Skin epidermis (tissue), 12 donors: Measurements from ENCODE around the gene PARVB.

Experiments used
- H3K27ac ChIP-seq, 21 experiments: fragments of 200-600 bp; sonication (generic) in 11 of 21; one replicate each; pipeline ENCODE4 v1.5.0; 2020; ENCODE audit warnings: mild to moderate bottlenecking in 3 of 21, inconsistent platforms in 2 of 21, moderate library complexity in 2 of 21
- H3K4me3 ChIP-seq, 7 experiments: fragments of 200-600 bp; sonication (generic) in 2 of 7; one replicate each; pipeline ENCODE4 v1.5.0; 2020; ENCODE audit warnings: inconsistent platforms in 2 of 7, mild to moderate bottlenecking in 2 of 7, moderate library complexity in 1 of 7

The PARVB gene

DNA sequence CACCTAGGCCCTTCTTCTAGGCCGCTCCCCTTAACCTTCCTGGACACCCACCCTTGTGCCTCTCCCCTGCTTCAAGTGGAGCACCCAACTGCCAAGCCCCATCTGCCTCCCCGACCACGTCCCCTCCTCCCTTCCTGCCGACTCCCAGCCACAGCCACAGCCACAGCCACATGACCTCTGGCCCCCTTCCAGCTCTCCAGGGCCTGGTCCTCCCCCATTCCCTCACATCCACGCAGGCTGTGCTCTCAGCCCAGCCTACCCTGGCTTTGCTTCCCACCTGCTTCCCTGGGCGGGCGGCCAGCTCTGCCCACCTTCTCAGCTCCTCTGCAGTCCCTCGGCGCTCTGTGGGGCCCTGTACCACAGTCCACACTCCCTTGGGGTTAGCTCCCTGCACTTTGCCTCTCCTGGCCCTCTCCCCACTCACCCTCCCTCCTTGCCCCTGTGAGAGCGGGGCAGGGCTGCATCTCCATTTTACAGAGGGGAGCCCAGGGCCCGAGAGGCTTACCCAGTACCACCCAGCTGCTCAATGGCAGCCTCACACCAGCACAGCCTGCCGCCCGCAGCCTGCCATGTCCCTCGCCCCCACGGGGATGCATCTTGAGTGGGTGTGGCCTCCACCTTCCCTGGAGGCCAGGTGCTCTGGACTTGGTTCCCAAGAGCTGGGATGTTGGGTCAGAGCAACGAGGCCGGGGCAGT, 176.9 kb downstream of the PARVB start:
- no peak overlapping the region for H3K4me3 ChIP-seq
- H3K27ac ChIP-seq = no peak overlapping the region

DNA sequence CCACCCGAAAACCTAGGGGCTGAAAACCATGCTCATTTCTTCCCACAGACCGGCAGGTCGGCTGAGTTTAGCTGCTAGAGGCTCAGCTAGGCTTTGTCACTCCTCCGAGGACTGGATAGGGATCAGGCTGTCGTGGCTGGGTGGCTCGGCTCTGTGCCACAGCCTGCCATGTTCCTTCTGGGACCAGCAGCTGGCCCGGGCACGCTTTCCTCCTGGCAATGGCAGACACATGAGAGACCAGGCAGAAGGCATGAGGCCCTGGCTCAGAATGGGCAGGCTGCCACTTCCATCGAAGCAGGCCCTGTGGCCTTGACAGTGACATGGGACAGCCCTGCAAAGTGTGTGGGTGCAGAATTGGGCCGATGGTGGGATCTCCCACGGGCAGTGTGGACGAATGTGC, 177.6 kb downstream of the PARVB start:
- H3K27ac ChIP-seq = peak overlapping the region in 2 of 21 experiments; percentile 46 to 66
- no peak overlapping the region for H3K4me3 ChIP-seq

DNA sequence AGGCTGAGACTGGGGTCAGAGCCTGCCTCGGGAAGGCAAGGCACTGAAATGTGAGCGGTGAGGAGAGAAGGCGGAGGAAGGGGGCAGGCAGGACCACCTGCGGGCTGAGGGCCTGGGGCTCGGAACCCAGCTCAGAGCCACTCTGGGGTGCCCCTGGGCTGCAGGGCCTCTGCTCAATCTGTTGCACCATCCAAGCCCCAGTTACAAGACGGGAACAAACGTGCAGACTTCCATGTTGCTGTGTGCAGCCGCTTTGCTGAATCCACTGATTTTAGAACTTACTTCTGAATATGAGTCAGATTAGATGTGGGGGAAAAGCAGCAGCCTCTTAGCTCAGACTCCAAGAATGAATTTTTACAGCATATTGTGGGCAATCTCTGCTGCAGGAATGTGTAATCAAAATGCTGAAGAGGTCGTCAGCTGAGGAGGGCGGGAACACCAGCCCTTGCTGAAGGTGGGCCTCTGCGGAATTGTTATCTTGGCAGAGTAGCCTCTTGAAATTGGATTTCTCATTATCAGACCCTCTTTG, 178.2 kb downstream of the PARVB start:
- peak overlapping the region in 2 of 21 experiments; percentile 46 to 66 for H3K27ac ChIP-seq
- no peak overlapping the region for H3K4me3 ChIP-seq

DNA sequence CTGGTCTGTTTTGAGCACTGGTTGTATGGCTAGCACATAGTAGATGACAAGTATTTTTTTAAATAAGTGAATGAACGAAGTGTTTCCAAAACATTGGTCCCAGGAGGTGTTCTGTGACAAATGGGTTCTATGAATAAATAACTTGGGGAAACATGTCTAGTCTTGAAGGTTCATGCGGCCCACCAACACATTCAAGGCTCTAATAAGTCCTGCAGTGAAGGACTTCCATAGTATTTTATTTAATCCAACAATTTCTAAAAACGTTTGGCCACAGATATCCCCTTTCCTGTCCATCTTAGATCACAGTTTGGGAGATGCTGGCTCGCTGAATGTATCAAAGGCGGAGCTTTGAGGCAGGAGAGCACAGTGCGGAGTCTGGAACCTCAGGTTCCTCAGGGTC, 179.1 kb downstream of the PARVB start:
- H3K27ac ChIP-seq = no peak overlapping the region
- H3K4me3 ChIP-seq = no peak overlapping the region

DNA sequence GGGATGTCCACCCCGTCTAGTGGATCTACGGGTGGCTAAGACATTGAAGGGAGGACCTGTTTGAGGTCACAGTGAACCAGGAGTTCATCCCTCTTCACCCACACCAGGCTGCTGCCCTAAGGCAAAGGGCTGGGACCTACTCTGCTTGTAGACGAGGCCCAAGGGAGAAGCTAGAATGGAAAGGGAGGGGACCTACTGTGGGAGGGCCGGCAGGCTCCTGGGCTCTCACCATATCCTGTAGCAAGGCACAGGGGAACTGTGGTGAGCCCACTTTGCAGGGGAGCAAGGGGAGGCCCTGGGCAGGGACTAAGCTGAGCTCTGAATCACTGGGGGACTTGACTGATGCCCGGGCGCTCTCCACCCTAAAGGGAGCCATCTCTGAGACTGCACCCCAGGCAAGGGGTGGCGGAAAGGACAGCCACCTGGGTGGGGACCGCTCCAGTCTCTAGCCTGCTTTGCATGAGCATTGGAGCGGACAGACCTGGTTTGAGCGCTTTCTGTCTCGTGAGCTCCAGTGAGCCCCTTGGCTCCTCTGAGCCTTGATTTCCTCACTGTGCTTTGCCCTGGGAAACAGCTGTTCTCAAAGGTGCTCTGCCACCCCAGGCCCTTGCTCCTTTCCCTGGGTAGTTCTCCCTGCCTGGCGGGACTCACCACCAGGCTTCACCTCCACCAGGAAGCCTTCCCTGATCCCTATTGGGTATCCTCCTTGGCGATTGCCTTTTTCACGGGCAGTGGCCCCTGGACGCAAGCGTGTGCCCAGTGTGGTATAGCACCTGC, 180.8 kb downstream of the PARVB start:
- Histone ChIP-seq H3K4me3 (no peak overlapping the region), H3K27ac (no peak overlapping the region)

DNA sequence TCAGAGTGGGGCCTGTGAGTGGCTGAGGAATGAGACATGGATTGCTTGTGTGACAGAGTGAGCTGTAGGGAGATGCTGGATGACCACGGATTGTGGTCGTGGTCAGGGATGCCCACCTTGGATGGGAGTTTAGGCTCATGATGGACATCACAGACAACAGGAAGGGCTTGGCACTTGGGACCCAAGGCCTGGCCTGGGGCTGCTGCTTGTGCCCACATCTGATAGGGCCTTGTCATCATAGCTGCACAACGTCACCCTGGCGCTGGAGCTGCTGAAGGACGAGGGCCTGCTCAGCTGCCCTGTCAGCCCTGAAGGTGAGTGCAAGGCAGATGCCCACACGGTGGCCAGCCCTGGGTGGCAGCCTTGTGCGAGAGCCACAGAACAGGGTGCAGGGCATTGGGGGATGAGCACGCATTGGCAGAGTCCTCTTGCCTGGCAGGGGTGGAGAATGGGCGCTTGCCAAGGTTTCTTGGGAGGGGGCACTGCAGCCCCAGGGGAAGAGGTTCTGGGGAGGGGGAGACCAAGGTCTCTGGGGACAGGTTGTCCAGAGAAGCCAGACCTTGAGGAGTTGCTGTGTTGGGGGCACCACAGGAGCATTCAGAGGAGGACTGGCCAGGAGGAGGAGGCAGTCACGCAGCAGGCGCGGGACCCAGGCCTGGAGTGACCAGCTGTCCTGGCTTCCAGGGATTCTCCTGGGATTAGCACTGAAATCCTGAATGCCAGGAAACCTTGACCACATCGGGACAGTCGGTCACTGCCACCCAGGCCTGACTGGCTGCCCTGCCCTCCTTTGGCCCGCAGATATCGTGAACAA, 181.6 kb downstream of the PARVB start:
- H3K27ac ChIP-seq = no peak overlapping the region
- H3K4me3 ChIP-seq = no peak overlapping the region

DNA sequence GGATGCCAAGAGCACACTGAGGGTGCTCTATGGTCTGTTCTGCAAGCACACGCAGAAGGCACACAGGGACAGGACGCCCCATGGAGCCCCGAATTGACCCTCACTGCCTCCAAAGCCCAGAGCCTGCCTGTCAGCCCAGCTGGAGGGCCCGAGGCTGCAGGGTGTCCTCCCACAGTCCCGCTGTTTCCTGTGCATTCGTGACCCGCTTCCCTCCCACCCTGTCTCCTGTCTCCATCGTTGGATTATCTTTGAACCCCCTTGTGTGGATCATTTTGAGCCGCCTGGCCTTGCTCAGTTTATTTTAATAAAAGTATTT, 182.2 kb downstream of the PARVB start:
- H3K27ac ChIP-seq = no peak overlapping the region
- no peak overlapping the region for H3K4me3 ChIP-seq

DNA sequence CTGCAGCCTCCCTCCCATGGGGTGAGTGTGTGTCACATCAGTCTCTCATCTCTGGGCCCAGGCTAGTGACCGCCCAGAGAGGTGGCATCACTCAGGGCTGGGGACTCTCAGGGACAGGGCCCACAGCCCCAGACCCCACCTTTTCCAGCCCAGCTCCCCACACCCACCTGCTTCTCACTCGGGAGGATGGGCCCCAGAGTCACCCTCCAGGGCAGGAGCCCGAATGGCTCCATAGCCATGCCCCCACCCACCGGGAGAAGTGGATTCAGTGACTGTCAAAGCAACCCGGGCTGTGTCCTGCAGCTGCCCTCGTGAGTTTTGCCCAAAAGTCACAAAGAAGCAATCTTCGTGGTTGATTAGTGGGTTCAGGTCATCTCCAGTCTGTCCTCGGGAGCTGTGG, 182.6 kb downstream of the PARVB start:
- Histone ChIP-seq H3K4me3 (no peak overlapping the region), H3K27ac (no peak overlapping the region)

DNA sequence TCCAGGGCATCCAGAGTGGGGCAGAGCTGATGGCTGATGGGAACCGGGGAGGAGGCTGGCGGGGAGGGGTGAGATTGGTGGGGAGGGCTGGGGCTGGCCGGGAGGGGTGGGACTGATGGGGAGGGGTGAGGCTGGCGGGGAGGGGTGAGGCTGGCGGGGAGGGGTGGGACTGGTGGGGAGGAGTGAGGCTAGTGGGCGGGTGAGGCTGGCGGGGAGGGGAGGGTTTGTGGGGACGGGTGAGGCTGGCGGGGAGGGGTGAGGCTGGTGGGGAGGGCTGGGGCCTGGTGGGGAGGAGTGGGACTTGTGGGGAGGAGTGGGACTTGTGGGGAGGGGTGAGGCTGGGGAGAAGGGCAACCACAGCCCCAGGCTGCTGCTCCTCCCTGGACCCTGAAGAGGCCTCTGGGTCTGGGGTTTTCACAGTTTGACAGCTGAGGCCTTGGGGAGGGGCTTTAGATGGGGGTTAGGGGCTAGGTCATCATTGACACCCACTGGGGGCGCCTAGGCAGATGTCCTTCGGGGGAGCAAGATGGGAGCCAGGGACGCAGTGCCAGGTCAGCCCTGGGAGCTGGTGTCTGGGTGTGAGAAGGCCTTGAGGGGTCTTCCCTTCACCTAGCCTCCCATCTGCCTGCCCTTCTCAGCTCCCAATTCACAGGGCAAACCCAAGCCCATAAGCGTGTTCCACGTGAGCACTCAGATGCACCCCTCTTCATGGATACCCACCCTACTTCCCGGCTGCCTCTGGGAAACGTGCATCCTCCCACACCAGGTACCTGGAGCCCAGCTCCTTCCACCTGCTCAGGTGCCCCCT, 183.3 kb downstream of the PARVB start:
- Histone ChIP-seq H3K4me3 (no peak overlapping the region), H3K27ac (no peak overlapping the region)

DNA sequence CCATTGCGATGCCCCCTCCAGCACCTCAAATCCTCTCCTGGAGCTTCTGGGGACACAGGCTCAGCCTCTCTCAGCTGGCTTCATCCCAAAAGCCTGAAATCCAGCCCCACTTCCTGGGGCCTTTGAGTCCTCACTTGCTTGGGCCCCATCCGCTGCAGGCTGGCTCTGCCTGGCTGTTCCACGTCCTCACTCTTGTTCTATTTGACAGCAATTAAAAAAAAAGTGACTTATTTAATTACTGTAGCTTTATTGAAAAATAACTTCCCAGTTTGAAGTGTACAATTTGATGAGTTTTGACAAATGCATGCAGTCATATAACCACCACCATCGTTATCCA, 183.8 kb downstream of the PARVB start:
- H3K27ac ChIP-seq = no peak overlapping the region
- no peak overlapping the region for H3K4me3 ChIP-seq

DNA sequence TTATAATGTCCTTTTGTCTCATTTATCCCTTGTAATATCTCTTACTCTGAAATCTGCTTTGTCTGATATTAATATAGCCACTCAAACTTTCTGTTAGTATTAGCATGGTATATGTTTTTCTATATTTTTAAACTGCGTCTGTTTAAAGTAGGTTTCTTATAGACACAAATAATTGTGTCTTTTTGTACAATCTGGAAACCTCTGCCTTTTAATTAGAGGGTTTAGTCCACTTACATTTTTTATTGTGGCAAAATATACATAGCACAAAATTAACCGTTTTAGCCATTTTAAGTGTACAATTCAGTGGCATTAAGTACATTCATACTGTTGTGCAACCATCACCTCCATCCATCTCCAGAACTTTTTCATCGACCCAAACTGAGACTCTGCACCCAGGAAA, 185.2 kb downstream of the PARVB start:
- Histone ChIP-seq H3K27ac (no peak overlapping the region), H3K4me3 (no peak overlapping the region)

DNA sequence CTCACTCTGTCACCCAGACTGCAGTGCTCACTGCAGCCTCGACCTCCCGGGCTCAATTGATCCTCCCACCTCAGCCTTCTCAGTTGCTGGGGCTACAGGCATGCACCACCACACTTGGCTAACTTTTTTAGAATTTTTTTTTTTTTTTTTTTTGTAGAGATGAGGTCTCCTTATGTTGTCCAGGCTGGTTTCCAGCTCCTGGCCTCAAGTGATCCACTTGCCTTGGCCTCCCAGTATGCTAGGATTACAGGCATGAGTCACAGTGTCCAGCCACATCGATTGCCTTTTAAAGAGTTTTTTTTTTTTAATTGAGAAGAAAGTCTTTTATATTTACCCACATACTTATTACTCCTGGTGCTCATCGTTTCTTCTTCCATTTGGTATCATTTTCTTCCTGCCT, 186.6 kb downstream of the PARVB start:
- Histone ChIP-seq H3K27ac (peak overlapping the region in 1 of 21 experiments; percentile 30), H3K4me3 (no peak overlapping the region)

DNA sequence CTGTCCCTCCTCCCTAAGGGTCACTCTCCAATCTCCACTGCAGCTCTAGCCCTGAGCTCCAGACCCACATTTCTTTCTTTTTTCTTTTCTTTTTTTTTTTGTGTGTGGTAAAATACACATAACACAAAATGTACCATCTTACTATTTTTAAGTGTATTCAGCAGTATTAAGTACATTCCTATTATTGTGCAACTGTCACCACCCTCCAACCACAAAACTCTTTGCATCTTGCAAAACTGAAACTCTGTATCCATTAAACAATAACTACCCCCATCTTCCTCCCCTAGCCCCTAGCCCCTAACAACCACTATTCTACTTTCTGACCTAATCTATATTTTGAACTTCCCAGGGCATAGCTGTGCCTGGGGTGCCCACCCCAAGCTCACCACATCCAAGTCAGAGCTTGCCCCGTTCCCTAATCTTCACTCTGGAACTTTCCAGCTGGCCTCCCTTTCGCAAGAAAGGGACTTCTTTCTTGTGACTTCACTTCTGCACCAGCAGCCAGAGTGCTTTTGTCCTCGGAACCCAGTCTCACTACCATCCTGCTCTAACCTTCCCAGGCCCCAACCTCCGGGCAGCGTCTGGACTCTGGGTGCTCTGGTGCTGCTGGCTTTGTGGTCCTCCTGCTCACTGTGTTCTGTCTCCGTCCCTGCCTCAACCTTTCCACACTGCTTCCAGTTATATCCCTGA, 187.3 kb downstream of the PARVB start:
- H3K27ac ChIP-seq = peak overlapping the region in 6 of 21 experiments; percentile 18 to 74 (median 32)

DNA sequence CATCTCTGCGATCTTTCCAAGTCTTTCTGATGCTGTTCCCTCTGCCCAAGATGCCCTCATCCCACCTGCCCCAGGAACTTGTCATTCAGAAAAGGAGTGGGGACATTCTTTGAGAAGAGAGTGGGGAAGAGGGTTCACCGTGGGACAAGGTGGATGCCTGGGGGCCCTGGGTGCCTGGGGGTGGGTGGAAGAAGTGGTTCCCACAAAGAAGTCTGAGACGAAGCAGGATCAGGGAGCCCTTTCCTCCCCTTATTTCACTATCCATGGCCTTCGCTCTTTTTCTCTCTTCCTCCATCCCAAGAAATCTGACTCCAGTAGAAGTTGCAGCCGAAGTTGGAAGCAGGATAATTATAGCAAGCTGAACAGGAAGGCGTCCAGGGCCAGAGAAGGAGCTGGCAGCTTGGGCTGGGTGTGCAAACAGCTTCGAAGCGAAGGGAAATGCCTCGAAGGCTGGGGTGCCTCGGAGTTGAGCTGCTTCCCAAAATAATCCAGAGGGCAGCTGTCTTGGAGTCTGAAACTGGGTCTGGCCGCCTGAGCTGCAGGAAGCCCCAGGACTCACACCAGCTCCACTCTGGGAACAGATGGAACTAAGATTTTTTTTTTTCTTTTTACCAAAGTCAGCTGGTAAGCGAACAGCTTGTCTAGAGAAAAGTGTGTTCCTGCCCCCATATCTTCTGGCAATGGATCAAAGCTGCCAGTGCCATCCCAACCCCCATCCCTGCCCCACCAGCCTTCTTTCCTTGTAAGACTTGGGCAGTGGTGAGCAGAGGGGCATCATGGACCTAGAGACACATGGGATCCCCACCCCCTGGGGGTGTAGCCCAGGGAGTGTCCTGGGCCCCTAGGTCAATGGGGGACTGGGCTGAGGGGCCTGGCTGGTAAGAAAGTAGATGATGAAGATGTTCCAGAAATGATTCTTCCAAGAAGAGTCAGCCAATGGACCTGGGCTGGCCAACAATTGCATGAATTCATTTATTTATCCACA, 188.1 kb downstream of the PARVB start:
- H3K27ac ChIP-seq = peak overlapping the region in 7 of 21 experiments; percentile 8 to 74 (median 32)

More for the DNA sequence above, 187.3 kb downstream of the PARVB start:
- no peak overlapping the region for H3K4me3 ChIP-seq

DNA sequence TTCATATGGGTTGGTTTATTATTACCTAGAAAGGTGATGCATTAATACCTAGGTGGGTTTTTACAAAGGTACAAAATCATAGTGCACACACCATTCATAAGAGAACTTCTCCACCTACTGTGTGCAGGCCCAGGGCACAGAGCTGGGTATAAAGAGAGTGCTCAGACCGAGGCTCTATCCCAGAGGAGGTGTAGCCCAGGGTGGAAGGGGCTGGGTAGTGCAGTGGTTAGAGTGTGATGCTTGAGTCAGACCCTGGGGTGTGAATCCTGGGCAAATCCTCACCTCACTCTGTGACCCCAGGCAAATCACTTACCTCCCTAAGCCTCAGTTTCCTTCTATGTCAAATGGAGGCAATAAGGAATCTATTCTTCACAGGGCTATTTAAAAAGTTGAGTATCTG, 188.8 kb downstream of the PARVB start:
- Histone ChIP-seq H3K4me3 (no peak overlapping the region), H3K27ac (peak overlapping the region in 2 of 21 experiments; percentile 29 to 33)

More for the DNA sequence above, 188.1 kb downstream of the PARVB start:
- H3K4me3 ChIP-seq = no peak overlapping the region

DNA sequence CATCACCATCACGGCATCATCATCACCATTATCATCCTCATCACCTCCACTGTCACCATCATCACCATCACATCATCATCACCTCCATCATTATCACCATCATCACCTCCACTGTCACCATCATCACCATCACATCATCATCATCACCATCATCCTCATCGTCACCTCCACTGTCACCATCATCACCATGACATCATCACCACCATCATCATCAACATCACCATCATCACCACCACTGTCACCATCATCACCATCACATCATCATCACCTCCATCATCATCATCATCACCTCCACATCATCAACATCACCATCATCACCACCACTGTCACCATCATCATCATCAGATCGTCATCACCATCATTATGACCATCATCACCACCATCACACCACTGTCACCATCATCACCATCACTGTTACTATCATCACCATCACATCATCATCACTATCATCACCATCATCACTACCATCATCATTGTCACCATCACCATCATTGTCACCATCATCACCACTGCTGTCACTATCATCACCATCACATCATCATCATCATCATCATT, 189.5 kb downstream of the PARVB start:
- no peak overlapping the region for H3K27ac ChIP-seq
- no peak overlapping the region for H3K4me3 ChIP-seq

DNA sequence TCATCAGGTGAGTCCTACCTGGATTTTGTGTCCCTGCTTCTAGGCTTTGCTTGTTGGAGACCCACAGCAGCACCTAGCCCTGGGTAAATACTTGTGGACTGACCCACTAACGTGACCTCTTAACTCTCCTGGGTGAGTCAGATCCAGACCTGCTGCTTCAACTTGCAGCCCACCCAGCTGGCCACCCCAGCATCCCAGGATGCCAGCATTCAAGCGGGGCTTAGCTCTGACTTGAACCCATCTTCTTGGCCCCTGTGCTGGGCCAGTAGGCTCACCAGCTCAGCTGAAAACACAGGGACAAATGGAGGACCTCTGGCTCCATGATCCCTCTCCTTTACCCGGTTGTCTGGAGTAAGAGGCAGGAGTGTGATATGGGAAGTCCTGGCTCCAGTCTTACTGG, 190.1 kb downstream of the PARVB start:
- H3K27ac ChIP-seq = no peak overlapping the region
- H3K4me3 ChIP-seq = no peak overlapping the region

DNA sequence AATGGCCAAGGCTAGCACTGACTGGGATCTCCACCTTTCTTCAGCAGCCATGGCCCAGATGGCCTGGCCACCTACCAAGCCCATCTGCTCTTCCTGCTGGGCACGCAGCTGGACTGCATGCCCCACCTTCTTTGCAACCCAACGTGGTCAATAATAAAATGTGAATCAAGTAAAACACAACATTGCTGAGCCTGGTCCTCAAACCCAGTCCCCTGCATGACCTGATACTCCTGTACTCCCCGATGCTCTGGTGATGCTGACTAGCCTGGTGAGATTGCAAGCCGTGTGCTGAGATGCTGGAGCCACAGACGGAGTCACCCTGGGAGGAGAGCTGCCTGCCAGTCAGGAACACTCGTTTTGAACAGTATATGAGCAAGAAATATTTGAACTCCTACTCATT, 190.7 kb downstream of the PARVB start:
- Histone ChIP-seq H3K4me3 (no peak overlapping the region), H3K27ac (no peak overlapping the region)
